H9 (cell line): ENCODE data around the gene DPF3. TPM values are rescaled to one million over a fixed set of nuclear protein-coding genes. Genes with fewer than 3 reads are reported as not detected.

Experiments
- DNase-seq: peaks from one replicate; pipeline ENCODE4 v3.0.0-alpha.2; 2017
- H2AFZ ChIP-seq: one replicate; pipeline ENCODE4 v1.6.1; 2013; ENCODE audit warnings: mild to moderate bottlenecking, low read length, control low read depth, moderate library complexity
- H2AK5ac ChIP-seq: 2 replicates; pipeline ENCODE4 v1.6.1; 2013; ENCODE audit warnings: low read length, control low read depth, mixed read lengths; ENCODE audit not compliant: insufficient read length
- H2BK120ac ChIP-seq: one replicate; pipeline ENCODE4 v1.6.1; 2013; ENCODE audit warnings: low read depth, mild to moderate bottlenecking, low read length, control low read depth, inconsistent platforms; ENCODE audit not compliant: poor library complexity, severe bottlenecking
- H2BK12ac ChIP-seq: 2 replicates; pipeline ENCODE4 v1.6.1; 2013; ENCODE audit warnings: low read length, control low read depth, mixed read lengths, low read depth; ENCODE audit not compliant: insufficient read length
- H2BK15ac ChIP-seq: 2 replicates; pipeline ENCODE4 v1.6.1; 2013; ENCODE audit warnings: low read depth, low read length, control low read depth
- H2BK20ac ChIP-seq: one replicate; pipeline ENCODE4 v1.6.1; 2013; ENCODE audit warnings: low read depth, mild to moderate bottlenecking, low read length, control low read depth, inconsistent platforms; ENCODE audit not compliant: poor library complexity, severe bottlenecking
- H2BK5ac ChIP-seq: 2 replicates; pipeline ENCODE4 v1.6.1; 2013; ENCODE audit warnings: low read length, control low read depth, mixed read lengths; ENCODE audit not compliant: insufficient read length
- H3K14ac ChIP-seq: 2 replicates; pipeline ENCODE4 v1.6.1; 2013; ENCODE audit warnings: low read length, control low read depth; ENCODE audit not compliant: insufficient read depth
- H3K18ac ChIP-seq: 2 replicates; pipeline ENCODE4 v1.6.1; 2013; ENCODE audit warnings: low read depth, mild to moderate bottlenecking, mixed read lengths, low read length, control low read depth; ENCODE audit not compliant: insufficient read length
- H3K23ac ChIP-seq: 2 replicates; pipeline ENCODE4 v1.6.1; 2013; ENCODE audit warnings: low read length, control low read depth, mixed read lengths, low read depth; ENCODE audit not compliant: insufficient read length
- H3K23me2 ChIP-seq: 2 replicates; pipeline ENCODE4 v1.6.1; 2013; ENCODE audit warnings: low read depth, mild to moderate bottlenecking, mixed read lengths, low read length, control low read depth; ENCODE audit not compliant: insufficient read length, poor library complexity, severe bottlenecking
- H3K27ac ChIP-seq: 2 replicates; pipeline ENCODE4 v1.5.1; 2013; ENCODE audit warnings: low read length, control low read depth, mixed read lengths, low read depth; ENCODE audit not compliant: insufficient read length
- H3K27me3 ChIP-seq: 2 replicates; pipeline ENCODE4 v1.6.1; 2013; ENCODE audit warnings: low read length, control low read depth, inconsistent platforms; ENCODE audit not compliant: insufficient read depth
- H3K4ac ChIP-seq: 2 replicates; pipeline ENCODE4 v1.6.1; 2013; ENCODE audit warnings: low read depth, mild to moderate bottlenecking, control low read depth, inconsistent platforms, low read length, moderate library complexity
- H3K4me1 ChIP-seq: 2 replicates; pipeline ENCODE4 v1.6.1; 2013; ENCODE audit warnings: low read length, control low read depth, inconsistent platforms; ENCODE audit not compliant: insufficient read depth
- H3K4me2 ChIP-seq: 2 replicates; pipeline ENCODE4 v1.6.1; 2013; ENCODE audit warnings: low read length, control low read depth, mixed read lengths; ENCODE audit not compliant: insufficient read length, insufficient read depth
- H3K56ac ChIP-seq: 2 replicates; pipeline ENCODE4 v1.6.1; 2013; ENCODE audit warnings: low read depth, mild to moderate bottlenecking, mixed read lengths, low read length, control low read depth; ENCODE audit not compliant: insufficient read length
- H3K79me1 ChIP-seq: 2 replicates; pipeline ENCODE4 v1.6.1; 2013; ENCODE audit warnings: low read depth, mild to moderate bottlenecking, moderate library complexity, low read length, control low read depth, inconsistent platforms; ENCODE audit not compliant: insufficient read depth, poor library complexity, severe bottlenecking
- H3K79me2 ChIP-seq: 2 replicates; pipeline ENCODE4 v1.6.1; 2013; ENCODE audit warnings: low read length, control low read depth, inconsistent platforms; ENCODE audit not compliant: insufficient read depth
- H3K9ac ChIP-seq: 2 replicates; pipeline ENCODE4 v1.6.1; 2013; ENCODE audit warnings: low read length, control low read depth, mixed read lengths; ENCODE audit not compliant: insufficient read length; ENCODE audit errors: extremely low read depth
- H3K9me3 ChIP-seq: one replicate; pipeline ENCODE4 v1.6.1; 2013; ENCODE audit warnings: low read depth, low read length, inconsistent platforms; ENCODE audit not compliant: control insufficient read depth
- H3T11ph ChIP-seq: one replicate; pipeline ENCODE4 v1.6.1; 2013; ENCODE audit warnings: mild to moderate bottlenecking, low read length, control low read depth, inconsistent platforms
- H4K20me1 ChIP-seq: one replicate; pipeline ENCODE4 v1.6.1; 2013; ENCODE audit not compliant: control insufficient read depth, insufficient read length, insufficient read depth
- H4K5ac ChIP-seq: 2 replicates; pipeline ENCODE4 v1.6.1; 2013; ENCODE audit warnings: low read depth, mild to moderate bottlenecking, mixed read lengths, low read length, control low read depth; ENCODE audit not compliant: insufficient read length
- H4K8ac ChIP-seq: replicated peaks from 2 replicates; pipeline ENCODE4 v1.6.1; 2013; ENCODE audit warnings: low read length, control low read depth, mixed read lengths, low read depth; ENCODE audit not compliant: insufficient read length
- H4K91ac ChIP-seq: 2 replicates; pipeline ENCODE4 v1.6.1; 2013; ENCODE audit warnings: low read depth, mild to moderate bottlenecking, moderate library complexity, mixed read lengths, low read length, control low read depth; ENCODE audit not compliant: insufficient read length
- H3K27ac Mint-ChIP-seq, 3 experiments: 2 replicates in 2 of 3; 3 replicates in 1 of 3; pipeline ENCODE4 v1.8.0; 2020 to 2021; ENCODE audit warnings: mixed read lengths in 3 of 3, mild to moderate bottlenecking in 1 of 3, moderate library complexity in 1 of 3
- H3K27me3 Mint-ChIP-seq: 2 replicates; pipeline ENCODE4 v1.8.0; 2021; ENCODE audit warnings: low read depth, mild to moderate bottlenecking, moderate library complexity, mixed read lengths
- H3K36me3 Mint-ChIP-seq, 3 experiments: 2 replicates in 2 of 3; 3 replicates in 1 of 3; pipeline ENCODE4 v1.8.0; 2020 to 2021; ENCODE audit warnings: low read depth in 3 of 3, mixed read lengths in 3 of 3; ENCODE audit not compliant: insufficient read depth in 1 of 3
- H3K4me1 Mint-ChIP-seq, 2 experiments: 2 replicates each; pipeline ENCODE4 v1.8.0; 2020; ENCODE audit warnings: mixed read lengths in 2 of 2
- H3K4me3 Mint-ChIP-seq, 2 experiments: 2 replicates in 1 of 2; 3 replicates in 1 of 2; pipeline ENCODE4 v1.8.0; 2020 to 2021; ENCODE audit warnings: mild to moderate bottlenecking in 2 of 2, mixed read lengths in 2 of 2, moderate library complexity in 1 of 2
- H3K9me3 Mint-ChIP-seq, 2 experiments: 2 replicates in 1 of 2; 3 replicates in 1 of 2; pipeline ENCODE4 v1.8.0; 2020; ENCODE audit warnings: mild to moderate bottlenecking in 2 of 2, mixed read lengths in 2 of 2, moderate library complexity in 1 of 2
- CTCF ChIP-seq: fragments of 200-600 bp; sonication (generic); conservative IDR thresholded peaks from 3 replicates; pipeline ENCODE4 v1.8.0; 2021; ENCODE audit warnings: antibody characterized with exemption, mild to moderate bottlenecking
- WGBS: extraction: QIAGEN DNeasy Blood & Tissue Kit; methylation state at CpG from one replicate; pipeline ENCODE4 v1.1.7; 2013; ENCODE audit warnings: missing lambda C conversion rate, low lambda C conversion rate, mixed read lengths; ENCODE audit not compliant: insufficient read length; ENCODE audit errors: extremely low coverage; 5-methylcytosine and 5-hydroxymethylcytosine counted together
- total RNA-seq: library from RNA; stranded (reverse); gene quantifications from 2 replicates; pipeline ENCODE4 v1.2.1, GENCODE V29; 2021

Gene DPF3
- total RNA-seq, 1 experiment from 2014 or later: not detected

GRCh38 chr14:72619111-72619571 is 274.8 kb downstream of the DPF3 start:
- H3K4me1 Mint-ChIP-seq: peaks cover 17 to 34% of the 10 kb centered on the region in 2 experiments
- Histone ChIP-seq H2BK15ac (no peak overlapping the region), H3K4me1 (peaks cover 12% of the 10 kb centered on the region; the same call in 1 of the 2 replicates), H3K9me3 (no peaks in the 10 kb centered on the region), H3K14ac (no peak overlapping the region; the same call in 1 of the 2 replicates), H3K79me2 (no peaks in the 10 kb centered on the region), H3K9ac (no peak overlapping the region), H3K27ac (no peak overlapping the region), H3K4me2 (no peak overlapping the region), H2BK20ac (no peak overlapping the region), H4K5ac (no peak overlapping the region), H2BK5ac (no peak overlapping the region), H3K56ac (no peak overlapping the region), H4K91ac (no peak overlapping the region), H4K20me1 (no peaks in the 10 kb centered on the region), H2AFZ (no peak overlapping the region), H3K23me2 (no peaks in the 10 kb centered on the region), H3K18ac (no peak overlapping the region), H3K27me3 (no peaks in the 10 kb centered on the region), H2BK120ac (no peak overlapping the region), H3T11ph (no peak overlapping the region), H3K23ac (no peak overlapping the region), H2BK12ac (no peak overlapping the region), H2AK5ac (no peak overlapping the region), H3K4ac (no peak overlapping the region), H4K8ac (no peak overlapping the region), H3K79me1 (no peaks in the 10 kb centered on the region)
- no peak overlapping the region for H3K4me3 Mint-ChIP-seq
- WGBS: no CpG with 5 or more reads among the region's 8 CpGs
- no peak for TF ChIP-seq CTCF
- H3K36me3 Mint-ChIP-seq: peaks cover 0 to 20% (median 14%) of the 10 kb centered on the region in 3 experiments; a peak in 5 of 7 replicates
- peaks cover 28% of the 10 kb centered on the region for H3K27me3 Mint-ChIP-seq
- peaks cover 19 to 21% of the 10 kb centered on the region in 2 experiments for H3K9me3 Mint-ChIP-seq
- H3K27ac Mint-ChIP-seq: no peak overlapping the region; a peak in 1 of 7 replicates
- no peak for DNase-seq
